WI38 (cell line): ENCODE results near the gene RBP5.

ENCODE experiments used
- H3K4me3 ChIP-seq: 2 replicates; pipeline ENCODE4 v1.5.1; 2011; ENCODE audit warnings: low read depth, mild to moderate bottlenecking, control low read depth, low read length
- TF ChIP-seq, protein P1 (sequence below): IDR thresholded peaks from 2 replicates; pipeline ENCODE4 v1.5.1; 2012; ENCODE audit warnings: low read depth, mild to moderate bottlenecking, control low read depth, low read length

Gene RBP5

DNA sequence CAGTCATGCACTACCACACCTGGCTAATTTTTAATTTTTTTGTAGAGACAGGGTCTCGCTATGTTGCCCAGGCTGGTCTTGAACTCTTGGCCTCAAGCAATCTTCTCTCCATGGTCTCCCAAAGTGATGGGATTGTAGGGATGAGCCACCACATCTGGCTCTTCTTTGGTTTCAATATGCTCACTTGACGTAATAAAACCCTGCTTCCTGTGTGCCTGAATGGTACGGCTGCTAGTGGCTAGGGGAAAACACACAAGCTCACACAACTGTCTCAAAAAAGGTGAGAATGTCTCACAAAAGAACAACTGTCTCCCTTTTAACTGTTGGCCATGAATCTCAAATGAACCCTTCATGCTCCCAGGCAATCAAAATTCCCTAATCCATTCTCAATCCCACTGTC, 53.2 kb downstream of the RBP5 start:
- TF ChIP-seq, protein P1, sequence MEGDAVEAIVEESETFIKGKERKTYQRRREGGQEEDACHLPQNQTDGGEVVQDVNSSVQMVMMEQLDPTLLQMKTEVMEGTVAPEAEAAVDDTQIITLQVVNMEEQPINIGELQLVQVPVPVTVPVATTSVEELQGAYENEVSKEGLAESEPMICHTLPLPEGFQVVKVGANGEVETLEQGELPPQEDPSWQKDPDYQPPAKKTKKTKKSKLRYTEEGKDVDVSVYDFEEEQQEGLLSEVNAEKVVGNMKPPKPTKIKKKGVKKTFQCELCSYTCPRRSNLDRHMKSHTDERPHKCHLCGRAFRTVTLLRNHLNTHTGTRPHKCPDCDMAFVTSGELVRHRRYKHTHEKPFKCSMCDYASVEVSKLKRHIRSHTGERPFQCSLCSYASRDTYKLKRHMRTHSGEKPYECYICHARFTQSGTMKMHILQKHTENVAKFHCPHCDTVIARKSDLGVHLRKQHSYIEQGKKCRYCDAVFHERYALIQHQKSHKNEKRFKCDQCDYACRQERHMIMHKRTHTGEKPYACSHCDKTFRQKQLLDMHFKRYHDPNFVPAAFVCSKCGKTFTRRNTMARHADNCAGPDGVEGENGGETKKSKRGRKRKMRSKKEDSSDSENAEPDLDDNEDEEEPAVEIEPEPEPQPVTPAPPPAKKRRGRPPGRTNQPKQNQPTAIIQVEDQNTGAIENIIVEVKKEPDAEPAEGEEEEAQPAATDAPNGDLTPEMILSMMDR: no peak
- no peak overlapping the region for H3K4me3 ChIP-seq

GRCh38 chr12:7073946-7074345, 54.7 kb downstream of the RBP5 start:
- H3K4me3 ChIP-seq: no peak overlapping the region
- TF ChIP-seq, protein P1: no peak
